A549 (cell line): ENCODE results near the gene CDX1. TPM values are rescaled to one million over a fixed set of nuclear protein-coding genes. Genes with fewer than 3 reads are reported as not detected.

Source experiments
- ATAC-seq, 2 experiments: fragments of 200-7000 bp in 1 of 2; fragments of >200 bp in 1 of 2; cut with Nextera tagmentation in 1 of 2; cut with Tn5 transposase in 1 of 2; 3 replicates each; pipeline versions ENCODE4 v1.8.0 to v1.9.1; 2018 to 2020; ENCODE audit warnings: mild to moderate bottlenecking in 1 of 2, moderate library complexity in 1 of 2
- CTCF ChIA-PET: fragments of 300-600 bp; sonication (Branson Sonifier 250); formaldehyde crosslinking; extraction: SDS; loops from one replicate; lab custom pipeline; 2021; ENCODE audit warnings: antibody characterized with exemption, inconsistent platforms; lab: Yijun Ruan, JAX
- POLR2A ChIA-PET: fragments of 350-600 bp; formaldehyde crosslinking; extraction: SDS; loops from one replicate; lab custom pipeline; 2021; ENCODE audit warnings: antibody characterized with exemption, inconsistent platforms; lab: Yijun Ruan, JAX
- DNase-seq, 2 experiments: peaks; one replicate each; pipeline versions ENCODE4 v3.0.0 to v3.0.0-alpha.2; 2011 to 2016; ENCODE audit warnings: low read depth in 1 of 2, low spot score in 1 of 2
- FAIRE-seq: peaks from 2 replicates; lab custom pipeline; 2011; peaks lifted over from hg19 to GRCh38; lab: Jason Lieb, UNC
- H3K27ac ChIP-seq, 2 experiments: fragments of >200 bp; sonication (Bioruptor Twin); formaldehyde crosslinking; 3 replicates each; pipeline ENCODE4 v1.5.1; 2016 to 2017
- H3K4me1 ChIP-seq: fragments of >200 bp; sonication (Bioruptor Twin); formaldehyde crosslinking; 3 replicates; pipeline ENCODE4 v1.6.1; 2016
- H3K4me2 ChIP-seq: fragments of >200 bp; sonication (Bioruptor Twin); formaldehyde crosslinking; 3 replicates; pipeline ENCODE4 v1.6.1; 2016
- H3K4me3 ChIP-seq: fragments of >200 bp; sonication (Bioruptor Twin); formaldehyde crosslinking; 3 replicates; pipeline ENCODE4 v1.5.1; 2016
- H3K9me3 ChIP-seq: fragments of >200 bp; sonication (Bioruptor Twin); formaldehyde crosslinking; 3 replicates; pipeline ENCODE4 v1.6.1; 2016
- BCL3 ChIP-seq: fragments of >200 bp; sonication (Bioruptor Twin); formaldehyde crosslinking; IDR thresholded peaks from 3 replicates; pipeline ENCODE4 v1.6.1; 2016
- CBX8 ChIP-seq: fragments of 200-600 bp; sonication (generic); IDR thresholded peaks from 2 replicates; pipeline ENCODE4 v1.6.1; 2016
- CEBPB ChIP-seq, 2 experiments: fragments of >200 bp in 1 of 2; sonication (Bioruptor Twin) in 1 of 2; formaldehyde crosslinking in 1 of 2; IDR thresholded peaks; 2 replicates each; pipeline ENCODE4 v1.6.1; 2012 to 2016
- CHD2 ChIP-seq: fragments of 150-350 bp; IDR thresholded peaks from 2 replicates; pipeline ENCODE4 v1.6.1; 2014; ENCODE audit warnings: low read length; ENCODE audit not compliant: partially characterized antibody
- CHD4 ChIP-seq: fragments of 200-600 bp; sonication (generic); IDR thresholded peaks from 2 replicates; pipeline ENCODE4 v1.6.1; 2016; ENCODE audit warnings: antibody characterized with exemption, mild to moderate bottlenecking, borderline replicate concordance
- EHF ChIP-seq: fragments of 250-450 bp; sonication (Bioruptor Pico); IDR thresholded peaks from 2 replicates; pipeline ENCODE4 v1.5.0; 2020; ENCODE audit warnings: mild to moderate bottlenecking
- ESRRA ChIP-seq: fragments of 150-350 bp; IDR thresholded peaks from 2 replicates; pipeline ENCODE4 v1.6.1; 2014; ENCODE audit warnings: mild to moderate bottlenecking, low read length, borderline replicate concordance
- HES2 ChIP-seq: fragments of >200 bp; sonication (Bioruptor Twin); formaldehyde crosslinking; IDR thresholded peaks from 2 replicates; pipeline ENCODE4 v1.6.1; 2016
- HMGXB4 ChIP-seq: fragments of 250-450 bp; sonication (Bioruptor Pico); IDR thresholded peaks from 2 replicates; pipeline ENCODE4 v1.5.0; 2021; ENCODE audit warnings: mild to moderate bottlenecking, moderate library complexity, borderline replicate concordance
- HOXA7 ChIP-seq: fragments of 250-450 bp; sonication (Bioruptor Pico); IDR thresholded peaks from 2 replicates; pipeline ENCODE4 v1.5.0; 2020; ENCODE audit warnings: mild to moderate bottlenecking, moderate library complexity
- JUN ChIP-seq, 2 experiments: fragments of >200 bp; sonication (Bioruptor Twin); formaldehyde crosslinking; IDR thresholded peaks; 2 replicates in 1 of 2; 3 replicates in 1 of 2; pipeline ENCODE4 v1.6.1; 2016 to 2017
- JUNB ChIP-seq: fragments of >200 bp; sonication (Bioruptor Twin); formaldehyde crosslinking; IDR thresholded peaks from 2 replicates; pipeline ENCODE4 v1.6.1; 2016
- KDM5A ChIP-seq: fragments of 200-600 bp; sonication (generic); IDR thresholded peaks from 2 replicates; pipeline ENCODE4 v1.6.1; 2016; ENCODE audit warnings: antibody characterized with exemption, mild to moderate bottlenecking
- MAFK ChIP-seq: fragments of 450-650 bp; IDR thresholded peaks from 2 replicates; pipeline ENCODE4 v1.6.1; 2014; ENCODE audit not compliant: partially characterized antibody
- MAX ChIP-seq: IDR thresholded peaks from 2 replicates; pipeline ENCODE4 v1.6.1; 2012
- MYC ChIP-seq: IDR thresholded peaks from 2 replicates; pipeline ENCODE4 v1.6.1; 2012; ENCODE audit warnings: mild to moderate bottlenecking, inconsistent platforms, low read length, improper control_type of control experiment, borderline replicate concordance
- NFE2L2 ChIP-seq: fragments of 150-350 bp; conservative IDR thresholded peaks from 2 replicates; pipeline ENCODE4 v1.6.1; 2014; ENCODE audit warnings: low read length
- NPAS2 ChIP-seq: fragments of 250-450 bp; sonication (Bioruptor Pico); IDR thresholded peaks from 2 replicates; pipeline ENCODE4 v1.8.0; 2022; ENCODE audit warnings: mild to moderate bottlenecking, moderate library complexity, borderline replicate concordance
- PBX3 ChIP-seq: IDR thresholded peaks from 2 replicates; pipeline ENCODE4 v1.6.1; 2012
- POLR2AphosphoS2 ChIP-seq: conservative IDR thresholded peaks from 2 replicates; pipeline ENCODE4 v1.6.1; 2012; ENCODE audit warnings: low read length, improper control_type of control experiment, inconsistent platforms
- RCOR1 ChIP-seq: fragments of 150-350 bp; IDR thresholded peaks from 2 replicates; pipeline ENCODE4 v1.6.1; 2014; ENCODE audit warnings: antibody characterized with exemption, low read length, low read depth
- RFX5 ChIP-seq: fragments of 450-650 bp; IDR thresholded peaks from 2 replicates; pipeline ENCODE4 v1.7.1; 2014; ENCODE audit warnings: antibody characterized with exemption, mild to moderate bottlenecking, moderate library complexity
- SREBF2 ChIP-seq: fragments of 450-650 bp; IDR thresholded peaks from 2 replicates; pipeline ENCODE4 v1.6.1; 2014; ENCODE audit warnings: mild to moderate bottlenecking, moderate library complexity
- TFCP2L1 ChIP-seq: fragments of 250-450 bp; sonication (Bioruptor Pico); IDR thresholded peaks from 2 replicates; pipeline ENCODE4 v1.5.0; 2021; ENCODE audit warnings: mild to moderate bottlenecking
- TP53 ChIP-seq: fragments of 250-450 bp; sonication (Bioruptor Pico); IDR thresholded peaks from 2 replicates; pipeline ENCODE4 v1.5.0; 2021; ENCODE audit warnings: mild to moderate bottlenecking, moderate library complexity
- ZFP36 ChIP-seq: fragments of 450-650 bp; IDR thresholded peaks from 2 replicates; pipeline ENCODE4 v1.6.1; 2014; ENCODE audit warnings: borderline replicate concordance; ENCODE audit not compliant: partially characterized antibody
- ZSCAN20 ChIP-seq: fragments of 250-450 bp; sonication (Bioruptor Pico); IDR thresholded peaks from 2 replicates; pipeline ENCODE4 v1.8.0; 2022; ENCODE audit warnings: mild to moderate bottlenecking, moderate library complexity
- WGBS: methylation state at CpG from one replicate; pipeline ENCODE4 v1.1.6; 2017; ENCODE audit errors: missing lambda C conversion rate; 5-methylcytosine and 5-hydroxymethylcytosine counted together
- polyA plus RNA-seq, 4 experiments: library from polyadenylated mRNA; depleted of rRNA in 3 of 4; stranded (reverse); fragments of >200 nt; fragmentation: RNase III in 1 of 4; extraction: RNeasy Plus Mini Kit Qiagen cat#74134 plus additional on column Dnase treatment in 1 of 4; gene quantifications; 2 replicates in 3 of 4; 3 replicates in 1 of 4; pipeline ENCODE4 v1.2.3, GENCODE V29; 2011 to 2017

The CDX1 gene
- polyA plus RNA-seq, 2 of the 4 experiments (the other 2 are of a cell fraction): not detected

- Histone ChIP-seq H3K27ac (peak overlapping the region in 1 of 2 experiments; percentile 30; a peak in 1 of 6 replicates), H3K9me3 (no peaks in the 10 kb centered on the region)
- WGBS: 68% methylated on average over 10 of the region's 11 CpGs
These were observed 61.2 kb downstream of the CDX1 start for GRCh38 chr5:150227606-150228273.

GRCh38 chr5:150229571-150229970 lies 63.0 kb downstream of the CDX1 start:
- POLR2A ChIA-PET: no interaction called here
- WGBS: 33% methylated on average over 3 of the region's 3 CpGs
- Histone ChIP-seq H3K4me3 (no peak overlapping the region), H3K27ac (no peak overlapping the region), H3K4me2 (no peak overlapping the region), H3K4me1 (peaks cover 7% of the 10 kb centered on the region; the same call in 1 of the 3 replicates), H3K9me3 (no peaks in the 10 kb centered on the region)
- CTCF ChIA-PET: interaction anchor here (1.1 to 11.7 kb wide), 4 partner anchors 12 to 121 kb away, joined by 3 to 105 read pairs (median 14); no protein-coding TSS in a partner anchor
- FAIRE-seq: no peak
- no peak for ATAC-seq
- TF ChIP-seq HOXA7 (CRISPR knock-in tag) (no peak), PBX3 (no peak), MAFK (no peak), CHD4 (no peak), TP53 (CRISPR knock-in tag) (no peak), HES2 (no peak), CHD2 (no peak), SREBF2 (no peak), EHF (no peak), HMGXB4 (CRISPR knock-in tag) (no peak), BCL3 (no peak)
- DNase-seq: no peak

More at GRCh38 chr5:150227606-150228273, 61.2 kb downstream of the CDX1 start:
- ChIA-PET POLR2A (no interaction called here), CTCF (interaction anchor here (0.8 to 11.7 kb wide), 4 partner anchors 10 to 123 kb away, joined by 3 to 105 read pairs (median 13); partner anchors contain the start of gene ARSI)
- DNase-seq: peak in 1 of 2 experiments; percentile 7
- no peak for FAIRE-seq
- Histone ChIP-seq H3K4me1 (peaks cover 7% of the 10 kb centered on the region; the same call in 1 of the 3 replicates), H3K4me2 (peak overlapping the region; percentile 14; the same call in 1 of the 3 replicates), H3K4me3 (no peak overlapping the region)
- peak; percentile 17 to 62; a peak in 3 of 4 replicates for TF ChIP-seq CEBPB (IDR thresholded peaks at IDR 0.05)
- TF ChIP-seq POLR2AphosphoS2: no peak
- TF ChIP-seq JUN (IDR thresholded peaks at IDR 0.05): no peak
- no peak for TF ChIP-seq CBX8
- TF ChIP-seq SREBF2: no peak
- no peak for TF ChIP-seq ESRRA
- TF ChIP-seq HES2: no peak
- TF ChIP-seq NFE2L2: no peak
- ATAC-seq: peak; percentile 23 to 37; a peak in 4 of 6 replicates

GRCh38 chr5:150230842-150231241 lies 64.3 kb downstream of the CDX1 start:
- Histone ChIP-seq H3K9me3 (no peaks in the 10 kb centered on the region), H3K27ac (no peak overlapping the region), H3K4me1 (peaks cover 7% of the 10 kb centered on the region; the same call in 1 of the 3 replicates), H3K4me2 (no peak overlapping the region), H3K4me3 (no peak overlapping the region)
- ATAC-seq (no peak), FAIRE-seq (no peak), DNase-seq (no peak)
- CTCF ChIA-PET: interaction anchor here (0.9 to 11.7 kb wide), 5 partner anchors 13 to 120 kb away, joined by 3 to 105 read pairs (median 5); no protein-coding TSS in a partner anchor
- POLR2A ChIA-PET: interaction anchor here (0.7 kb wide), 1 partner anchor 17 kb away, joined by 3 read pairs; no protein-coding TSS in a partner anchor
- 75% methylated on average over 7 of the region's 7 CpGs for WGBS
- TF ChIP-seq CBX8: no peak
- no peak for TF ChIP-seq RCOR1
- no peak for TF ChIP-seq JUN (IDR thresholded peaks at IDR 0.05)
- TF ChIP-seq TFCP2L1 (CRISPR knock-in tag): no peak
- TF ChIP-seq MAX: no peak
- no peak for TF ChIP-seq ZFP36
- TF ChIP-seq MYC: no peak
- TF ChIP-seq KDM5A: no peak
- no peak for TF ChIP-seq JUNB
- TF ChIP-seq HOXA7 (CRISPR knock-in tag): no peak
- no peak for TF ChIP-seq RFX5
- no peak for TF ChIP-seq NPAS2
- no peak for TF ChIP-seq ZSCAN20 (CRISPR knock-in tag)
- no peak for TF ChIP-seq HES2
- TF ChIP-seq SREBF2: no peak
